HG03460 (cell line): ENCODE results near the gene MUC5AC.
"Not testable (repeated sequence)": the region's sequence is repeated elsewhere in the genome, so short reads cannot be mapped to it uniquely, and the experiment has no call there.

Experiments
- ATAC-seq: cut with Tn5 transposase; IDR thresholded peaks from one replicate; pipeline ENCODE4 v1.9.1; 2021; ENCODE audit not compliant: unreplicated experiment

Gene MUC5AC

DNA sequence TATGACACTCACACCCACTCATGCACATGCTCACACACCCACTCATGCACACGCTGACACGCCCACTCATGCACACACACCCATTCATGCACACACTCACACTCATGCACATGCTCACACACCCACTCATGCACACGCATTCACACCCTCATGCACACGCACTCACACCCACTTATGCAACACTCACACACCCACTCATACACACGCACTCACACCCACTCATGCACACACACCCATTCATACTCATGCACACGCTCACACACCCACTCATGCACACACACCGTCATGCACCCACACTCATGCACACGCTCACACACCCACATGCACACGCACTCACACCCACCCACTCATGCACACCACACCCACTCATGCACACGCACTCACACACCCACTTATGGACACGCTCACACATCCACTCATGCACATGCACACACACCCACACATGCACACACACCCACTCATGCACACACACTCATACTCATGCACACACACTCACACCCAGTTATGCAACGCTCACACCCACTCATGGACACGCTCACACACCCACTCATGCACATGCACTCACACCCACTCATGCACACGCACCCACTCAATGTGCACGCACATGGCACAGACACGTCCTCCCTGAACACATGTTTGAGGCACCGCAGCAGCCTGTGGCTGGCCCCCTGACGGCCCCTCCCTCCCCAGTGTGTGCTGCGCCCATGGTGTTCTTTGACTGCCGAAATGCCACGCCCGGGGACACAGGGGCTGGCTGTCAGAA is 17.9 kb downstream of the MUC5AC start:
- ATAC-seq = no peak

- ATAC-seq = no peak
Measured at GRCh38 chr11:1176224-1177019, 18.7 kb downstream of the MUC5AC start.

GRCh38 chr11:1177020-1177770 is 19.4 kb downstream of the MUC5AC start:
- no peak for ATAC-seq

GRCh38 chr11:1177771-1178090 is 20.0 kb downstream of the MUC5AC start:
- no peak for ATAC-seq

DNA sequence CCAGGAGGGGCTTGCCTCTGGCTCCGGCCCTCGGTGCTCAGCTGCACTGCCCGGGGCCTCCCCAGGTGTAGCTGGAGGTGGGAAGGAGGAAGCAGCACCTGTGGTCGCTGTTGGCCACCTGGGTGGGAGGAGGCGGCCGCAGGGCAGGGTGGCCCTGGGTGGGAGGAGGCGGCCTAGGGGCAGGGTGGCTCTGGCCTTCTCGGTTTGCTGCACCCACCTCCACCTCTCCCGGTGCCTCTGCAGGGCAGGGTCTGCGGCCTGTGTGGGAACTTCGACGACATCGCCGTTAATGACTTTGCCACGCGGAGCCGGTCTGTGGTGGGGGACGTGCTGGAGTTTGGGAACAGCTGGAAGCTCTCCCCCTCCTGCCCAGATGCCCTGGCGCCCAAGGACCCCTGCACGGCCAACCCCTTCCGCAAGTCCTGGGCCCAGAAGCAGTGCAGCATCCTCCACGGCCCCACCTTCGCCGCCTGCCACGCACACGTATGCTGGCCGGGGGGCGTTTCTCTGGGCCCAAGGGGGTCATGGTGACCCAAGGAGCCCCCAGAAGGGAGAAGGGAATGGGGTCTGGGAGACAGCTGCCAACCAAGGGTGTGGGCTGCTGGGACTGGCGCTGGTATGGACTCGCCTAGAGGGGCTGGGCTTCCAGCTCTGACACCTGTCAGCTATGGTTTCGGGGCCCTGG is 20.6 kb downstream of the MUC5AC start:
- no peak for ATAC-seq

- no peak for ATAC-seq
Measured at GRCh38 chr11:1178906-1179305, 21.2 kb downstream of the MUC5AC start.

GRCh38 chr11:1179641-1180040 is 21.9 kb downstream of the MUC5AC start:
- no peak for ATAC-seq

DNA sequence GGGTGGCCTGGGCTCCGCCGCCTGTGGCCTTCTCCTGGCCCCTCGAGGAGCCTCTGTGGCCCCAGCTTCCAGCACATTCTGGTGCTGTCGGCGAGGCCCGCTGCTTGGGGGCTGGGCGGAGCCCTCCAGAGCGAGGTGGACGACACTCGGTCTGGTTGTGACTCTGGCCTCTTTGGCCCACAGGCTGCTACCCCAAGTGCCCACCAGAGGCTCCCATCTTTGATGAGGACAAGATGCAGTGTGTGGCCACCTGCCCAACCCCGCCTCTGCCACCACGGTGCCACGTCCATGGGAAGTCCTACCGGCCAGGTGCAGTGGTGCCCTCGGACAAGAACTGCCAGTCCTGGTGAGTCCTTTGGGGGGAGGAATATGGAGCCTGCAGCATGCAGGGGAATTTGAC is 22.4 kb downstream of the MUC5AC start:
- no peak for ATAC-seq

DNA sequence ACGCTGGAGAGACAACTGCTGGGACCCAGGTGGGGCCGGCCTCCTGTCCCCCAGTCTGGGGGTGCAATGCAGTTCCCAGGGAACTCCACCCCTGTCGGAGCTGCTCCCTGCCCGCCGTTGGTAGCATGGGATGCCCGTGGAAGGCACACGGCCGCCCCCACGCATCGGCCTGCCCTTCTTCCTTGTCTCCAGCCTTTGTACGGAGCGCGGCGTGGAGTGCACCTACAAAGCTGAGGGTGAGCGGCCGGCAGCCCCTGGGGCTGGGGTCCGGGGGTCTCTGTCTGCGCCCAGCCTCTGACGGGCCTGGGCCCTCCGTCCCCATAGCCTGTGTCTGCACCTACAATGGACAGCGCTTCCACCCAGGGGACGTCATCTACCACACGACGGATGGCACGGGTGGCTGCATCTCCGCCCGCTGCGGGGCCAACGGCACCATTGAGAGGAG is 23.2 kb downstream of the MUC5AC start:
- ATAC-seq = no peak

DNA sequence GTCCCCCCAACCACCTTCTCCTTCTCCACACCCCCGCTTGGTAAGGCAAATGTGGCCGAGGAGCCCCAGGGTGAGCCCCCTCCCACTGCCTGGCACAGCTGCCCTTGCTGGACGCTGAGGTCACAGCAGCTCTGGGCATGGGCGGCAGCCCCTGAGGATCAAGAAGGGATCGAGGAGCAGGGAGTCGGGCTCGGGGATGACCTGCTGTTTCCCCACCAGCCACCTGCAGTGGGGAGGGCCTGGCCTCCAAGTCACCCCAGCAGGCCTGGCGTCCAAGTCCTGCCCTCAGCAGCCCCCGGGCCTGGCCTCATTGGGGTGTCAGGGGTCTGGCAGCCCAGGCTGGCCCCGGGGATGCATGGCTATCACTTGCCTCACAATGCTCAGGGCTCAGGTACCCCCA is 23.7 kb downstream of the MUC5AC start:
- ATAC-seq = no peak

GRCh38 chr11:1181853-1182535 is 24.2 kb downstream of the MUC5AC start:
- no peak for ATAC-seq

DNA sequence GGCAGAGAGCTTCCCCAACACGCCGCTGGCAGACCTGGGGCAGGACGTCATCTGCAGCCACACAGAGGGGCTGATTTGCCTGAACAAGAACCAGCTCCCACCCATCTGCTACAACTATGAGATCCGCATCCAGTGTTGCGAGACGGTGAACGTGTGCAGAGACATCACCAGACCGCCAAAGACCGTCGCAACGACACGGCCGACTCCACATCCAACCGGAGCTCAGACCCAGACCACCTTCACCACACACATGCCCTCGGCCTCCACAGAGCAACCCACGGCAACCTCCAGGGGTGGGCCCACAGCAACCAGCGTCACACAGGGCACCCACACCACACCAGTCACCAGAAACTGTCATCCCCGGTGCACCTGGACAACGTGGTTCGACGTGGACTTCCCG is 26.4 kb downstream of the MUC5AC start:
- not testable (repeated sequence) for ATAC-seq

DNA sequence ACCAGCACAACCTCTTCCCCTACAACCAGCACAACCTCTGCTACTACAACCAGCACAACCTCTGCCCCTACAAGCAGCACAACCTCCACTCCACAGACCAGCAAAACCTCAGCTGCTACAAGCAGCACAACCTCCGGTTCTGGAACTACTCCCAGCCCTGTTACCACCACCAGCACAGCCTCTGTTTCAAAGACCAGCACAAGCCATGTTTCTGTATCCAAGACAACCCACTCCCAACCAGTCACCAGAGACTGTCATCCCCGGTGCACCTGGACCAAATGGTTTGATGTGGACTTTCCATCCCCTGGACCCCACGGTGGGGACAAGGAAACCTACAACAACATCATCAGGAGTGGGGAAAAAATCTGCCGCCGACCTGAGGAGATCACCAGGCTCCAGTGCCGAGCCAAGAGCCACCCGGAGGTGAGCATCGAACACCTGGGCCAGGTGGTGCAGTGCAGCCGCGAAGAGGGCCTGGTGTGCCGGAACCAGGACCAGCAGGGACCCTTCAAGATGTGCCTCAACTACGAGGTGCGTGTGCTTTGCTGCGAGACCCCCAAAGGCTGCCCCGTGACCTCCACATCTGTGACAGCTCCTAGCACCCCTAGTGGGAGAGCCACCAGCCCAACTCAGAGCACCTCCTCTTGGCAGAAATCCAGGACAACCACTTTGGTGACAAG is 30.8 kb downstream of the MUC5AC start:
- not testable (repeated sequence) for ATAC-seq

GRCh38 chr11:1189816-1190215 is 32.1 kb downstream of the MUC5AC start:
- ATAC-seq = not testable (repeated sequence)

DNA sequence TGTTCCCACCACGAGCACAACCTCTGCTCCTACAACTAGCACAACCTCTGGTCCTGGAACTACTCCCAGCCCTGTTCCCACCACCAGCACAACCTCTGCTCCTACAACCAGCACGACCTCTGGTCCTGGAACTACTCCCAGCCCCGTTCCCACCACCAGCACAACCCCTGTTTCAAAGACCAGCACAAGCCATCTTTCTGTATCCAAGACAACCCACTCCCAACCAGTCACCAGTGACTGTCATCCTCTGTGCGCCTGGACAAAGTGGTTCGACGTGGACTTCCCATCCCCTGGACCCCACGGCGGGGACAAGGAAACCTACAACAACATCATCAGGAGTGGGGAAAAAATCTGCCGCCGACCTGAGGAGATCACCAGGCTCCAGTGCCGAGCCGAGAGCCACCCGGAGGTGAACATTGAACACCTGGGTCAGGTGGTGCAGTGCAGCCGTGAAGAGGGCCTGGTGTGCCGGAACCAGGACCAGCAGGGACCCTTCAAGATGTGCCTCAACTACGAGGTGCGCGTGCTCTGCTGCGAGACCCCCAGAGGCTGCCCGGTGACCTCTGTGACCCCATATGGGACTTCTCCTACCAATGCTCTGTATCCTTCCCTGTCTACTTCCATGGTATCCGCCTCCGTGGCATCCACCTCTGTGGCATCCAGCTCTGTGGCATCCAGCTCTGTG is 34.2 kb downstream of the MUC5AC start:
- not testable (repeated sequence) for ATAC-seq

- ATAC-seq = no peak
Measured at GRCh38 chr11:1192741-1193325, 35.1 kb downstream of the MUC5AC start.

DNA sequence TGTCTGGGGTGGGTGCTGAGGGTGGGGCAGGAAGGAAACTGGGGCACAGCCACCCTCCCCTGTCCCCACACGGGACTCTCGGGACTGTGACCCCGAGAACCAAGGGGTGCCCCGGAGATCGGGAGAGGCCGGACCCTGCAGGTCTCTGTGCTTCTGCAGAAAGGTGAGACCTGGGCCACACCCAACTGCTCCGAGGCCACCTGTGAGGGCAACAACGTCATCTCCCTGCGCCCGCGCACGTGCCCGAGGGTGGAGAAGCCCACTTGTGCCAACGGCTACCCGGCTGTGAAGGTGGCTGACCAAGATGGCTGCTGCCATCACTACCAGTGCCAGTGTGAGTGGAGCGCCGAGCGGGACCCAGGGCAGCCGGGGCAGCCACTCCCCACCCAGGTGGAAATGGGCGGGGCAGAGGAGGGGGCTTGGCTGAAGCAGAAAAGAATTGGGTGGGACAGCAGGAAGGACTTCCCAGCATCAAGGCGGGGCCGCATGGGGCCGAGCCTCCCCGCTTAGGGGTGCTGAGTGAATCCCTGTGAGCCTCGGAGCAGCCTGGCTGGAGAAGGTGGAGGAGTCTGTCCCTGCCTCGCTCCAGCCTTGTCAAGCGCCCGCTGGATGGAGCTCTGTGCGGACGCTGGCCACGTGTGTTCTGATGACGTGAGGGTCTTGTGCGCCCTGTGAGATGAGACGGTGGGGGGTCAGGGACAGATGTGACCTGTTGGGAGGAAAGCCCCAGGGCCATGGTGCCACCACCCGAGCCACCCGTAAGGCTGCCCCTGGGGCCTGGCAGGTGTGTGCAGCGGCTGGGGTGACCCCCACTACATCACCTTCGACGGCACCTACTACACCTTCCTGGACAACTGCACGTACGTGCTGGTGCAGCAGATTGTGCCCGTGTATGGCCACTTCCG is 35.8 kb downstream of the MUC5AC start:
- no peak for ATAC-seq
